IMR-90 (cell line): ENCODE results near the gene NLRC5. TPM values are rescaled to one million over a fixed set of nuclear protein-coding genes. Genes with fewer than 3 reads are reported as not detected.

Source experiments
- ATAC-seq: fragments of 200-7000 bp; cut with Tn5 transposase; 2 replicates; pipeline ENCODE4 v1.9.1; 2020; ENCODE audit warnings: low read depth, mild to moderate bottlenecking, moderate library complexity
- BruUV-seq: library from RNA; stranded (reverse); fragments of 400-500 nt; replicated peaks from 2 replicates; lab custom pipeline; 2021; lab: Mats Ljungman, UMichigan
- CTCF ChIA-PET: fragments of 300-600 bp; formaldehyde crosslinking; extraction: SDS; loops from one replicate; lab custom pipeline; 2021; ENCODE audit warnings: antibody characterized with exemption; lab: Yijun Ruan, JAX
- POLR2A ChIA-PET: fragments of 300-600 bp; sonication (Branson Sonifier 250); formaldehyde crosslinking; loops from one replicate; lab custom pipeline; 2022; ENCODE audit warnings: antibody characterized with exemption; ENCODE audit not compliant: unreplicated experiment; lab: Charles Lee
- DNase-seq: peaks from one replicate; pipeline ENCODE4 v3.0.0; 2013
- H2AFZ ChIP-seq: replicated peaks from 2 replicates; pipeline ENCODE3; 2013; ENCODE audit warnings: low read length, mild to moderate bottlenecking; ENCODE audit not compliant: poor library complexity
- H2AK5ac ChIP-seq: 2 replicates; pipeline ENCODE4 v1.6.1; 2013; ENCODE audit warnings: low read depth, low read length, inconsistent platforms
- H2AK9ac ChIP-seq: replicated peaks from 2 replicates; pipeline ENCODE3; 2013; ENCODE audit warnings: mild to moderate bottlenecking, low read depth, low read length, moderate library complexity; ENCODE audit not compliant: poor library complexity
- H2BK120ac ChIP-seq: 2 replicates; pipeline ENCODE4 v1.6.1; 2013; ENCODE audit warnings: low read depth, low read length, inconsistent platforms
- H2BK15ac ChIP-seq: 3 replicates; pipeline ENCODE4 v1.6.1; 2013; ENCODE audit warnings: low read depth, low read length, inconsistent platforms
- H2BK20ac ChIP-seq: 2 replicates; pipeline ENCODE4 v1.6.1; 2013; ENCODE audit warnings: low read depth, mild to moderate bottlenecking, inconsistent platforms, low read length, moderate library complexity
- H2BK5ac ChIP-seq: 2 replicates; pipeline ENCODE4 v1.6.1; 2013; ENCODE audit warnings: mild to moderate bottlenecking, low read depth, low read length, inconsistent platforms; ENCODE audit not compliant: poor library complexity, severe bottlenecking
- H3K14ac ChIP-seq: replicated peaks from 2 replicates; pipeline ENCODE4 v1.6.1; 2013; ENCODE audit warnings: low read depth, low read length, inconsistent platforms
- H3K18ac ChIP-seq: 2 replicates; pipeline ENCODE4 v1.6.1; 2013; ENCODE audit warnings: low read depth, low read length, control low read depth
- H3K23ac ChIP-seq: 2 replicates; pipeline ENCODE4 v1.6.1; 2013; ENCODE audit warnings: low read depth, low read length, inconsistent platforms
- H3K27ac ChIP-seq: 2 replicates; pipeline ENCODE4 v1.5.1; 2013; ENCODE audit warnings: mild to moderate bottlenecking, control low read depth, low read length; ENCODE audit not compliant: insufficient read depth
- H3K27me3 ChIP-seq: 2 replicates; pipeline ENCODE4 v1.6.1; 2013; ENCODE audit warnings: low read length; ENCODE audit not compliant: control insufficient read depth, insufficient read depth
- H3K36me3 ChIP-seq: 2 replicates; pipeline ENCODE4 v1.6.1; 2013; ENCODE audit warnings: low read length, mixed read lengths; ENCODE audit not compliant: control insufficient read depth, insufficient read depth
- H3K4ac ChIP-seq: 2 replicates; pipeline ENCODE4 v1.6.1; 2013; ENCODE audit warnings: low read depth, low read length, inconsistent platforms
- H3K4me1 ChIP-seq: 2 replicates; pipeline ENCODE4 v1.6.1; 2013; ENCODE audit warnings: low read length, mixed read lengths; ENCODE audit not compliant: control insufficient read depth, insufficient read depth
- H3K4me2 ChIP-seq: 2 replicates; pipeline ENCODE4 v1.6.1; 2013; ENCODE audit warnings: low read depth, mild to moderate bottlenecking, control low read depth, low read length, moderate library complexity
- H3K4me3 ChIP-seq: 2 replicates; pipeline ENCODE4 v1.5.1; 2013; ENCODE audit warnings: low read depth, mild to moderate bottlenecking, control low read depth, low read length, moderate library complexity; ENCODE audit not compliant: insufficient read depth
- H3K56ac ChIP-seq: 2 replicates; pipeline ENCODE4 v1.6.1; 2013; ENCODE audit warnings: low read length, inconsistent platforms; ENCODE audit not compliant: insufficient read depth; ENCODE audit errors: extremely low read depth
- H3K79me1 ChIP-seq, 2 experiments: 2 replicates each; pipeline ENCODE4 v1.6.1; 2013; ENCODE audit warnings: low read length in 2 of 2, inconsistent platforms in 1 of 2, low read depth in 1 of 2
- H3K9ac ChIP-seq: 2 replicates; pipeline ENCODE4 v1.6.1; 2013; ENCODE audit warnings: low read depth, low read length, control low read depth
- H3K9me1 ChIP-seq: 2 replicates; pipeline ENCODE4 v1.6.1; 2013; ENCODE audit warnings: low read length, inconsistent platforms; ENCODE audit not compliant: insufficient read depth
- H3K9me3 ChIP-seq: 2 replicates; pipeline ENCODE4 v1.6.1; 2013; ENCODE audit warnings: low read length; ENCODE audit not compliant: control insufficient read depth, insufficient read depth
- H4K20me1 ChIP-seq: 2 replicates; pipeline ENCODE4 v1.6.1; 2013; ENCODE audit warnings: low read length, inconsistent platforms; ENCODE audit not compliant: insufficient read depth
- H4K5ac ChIP-seq: 2 replicates; pipeline ENCODE4 v1.6.1; 2013; ENCODE audit warnings: mild to moderate bottlenecking, low read depth, low read length, control low read depth
- H4K8ac ChIP-seq, 2 experiments: 2 replicates each; pipeline ENCODE4 v1.6.1; 2013; ENCODE audit warnings: low read depth in 2 of 2, low read length in 2 of 2, control low read depth in 1 of 2, inconsistent platforms in 1 of 2
- H4K91ac ChIP-seq: 2 replicates; pipeline ENCODE4 v1.6.1; 2013; ENCODE audit warnings: low read depth, low read length, inconsistent platforms; ENCODE audit not compliant: insufficient read depth
- BHLHE40 ChIP-seq: fragments of 150-350 bp; IDR thresholded peaks from 2 replicates; pipeline ENCODE4 v1.6.1; 2016; ENCODE audit warnings: mild to moderate bottlenecking, low read depth, low read length
- CEBPB ChIP-seq: IDR thresholded peaks from 2 replicates; pipeline ENCODE4 v1.6.1; 2012; ENCODE audit warnings: low read depth, low read length, improper control_type of control experiment
- CHD1 ChIP-seq: IDR thresholded peaks from 2 replicates; pipeline ENCODE4 v1.6.1; 2012; ENCODE audit warnings: low read depth, low read length, improper control_type of control experiment
- MAFK ChIP-seq: IDR thresholded peaks from 2 replicates; pipeline ENCODE4 v1.6.1; 2012; ENCODE audit warnings: low read depth, low read length, improper control_type of control experiment
- MAZ ChIP-seq: IDR thresholded peaks from 2 replicates; pipeline ENCODE4 v1.6.1; 2012; ENCODE audit warnings: low read depth, mild to moderate bottlenecking, low read length, improper control_type of control experiment, moderate library complexity, borderline replicate concordance
- MXI1 ChIP-seq: IDR thresholded peaks from 2 replicates; pipeline ENCODE4 v1.6.1; 2012; ENCODE audit warnings: low read depth, mild to moderate bottlenecking, low read length, moderate library complexity, borderline replicate concordance
- NFE2L2 ChIP-seq: fragments of 150-350 bp; IDR thresholded peaks from 2 replicates; pipeline ENCODE4 v1.6.1; 2016; ENCODE audit warnings: low read depth, mild to moderate bottlenecking, low read length
- POLR2A ChIP-seq: IDR thresholded peaks from 2 replicates; pipeline ENCODE4 v1.6.1; 2012; ENCODE audit warnings: mild to moderate bottlenecking, low read depth, low read length
- RCOR1 ChIP-seq: IDR thresholded peaks from 2 replicates; pipeline ENCODE4 v1.6.1; 2012; ENCODE audit warnings: mild to moderate bottlenecking, low read length, improper control_type of control experiment; ENCODE audit not compliant: insufficient replicate concordance
- RFX5 ChIP-seq: IDR thresholded peaks from 2 replicates; pipeline ENCODE4 v1.8.0; 2012; ENCODE audit warnings: low read depth, mild to moderate bottlenecking, low read length, moderate library complexity
- SMC3 ChIP-seq: fragments of 150-350 bp; IDR thresholded peaks from 2 replicates; pipeline ENCODE4 v1.6.1; 2016; ENCODE audit warnings: low read depth, mild to moderate bottlenecking, antibody characterized with exemption, low read length, moderate library complexity
- WGBS, 2 experiments: methylation state at CpG; one replicate each; pipeline versions ENCODE4 v1.1.5 to v1.1.7; 2013; ENCODE audit warnings: missing lambda C conversion rate in 2 of 2; ENCODE audit not compliant: insufficient read length in 1 of 2; ENCODE audit errors: extremely low coverage in 2 of 2; 5-methylcytosine and 5-hydroxymethylcytosine counted together
- dilution Hi-C: fragments of 300-500 bp; cut with HindIII; formaldehyde crosslinking; loops from one replicate; pipeline ENCODE4 v1.14.3; 2018; ENCODE audit warnings: low sequenced_read_pairs; ENCODE audit not compliant: unreplicated experiment
- in situ Hi-C: fragments of 300-500 bp; cut with MboI; formaldehyde crosslinking; loops from 3 replicates; pipeline ENCODE4 v1.14.3; 2019; ENCODE audit warnings: low sequenced_read_pairs, inconsistent platforms, mixed read lengths
- intact Hi-C: fragments of 100-400 bp; cut with micrococcal nuclease; formaldehyde crosslinking; loops from 2 replicates; pipeline ENCODE4 v1.10.0; 2022
- polyA plus RNA-seq, 3 experiments: library from polyadenylated mRNA; depleted of rRNA; stranded (reverse); fragments of >200 nt; gene quantifications; 2 replicates each; pipeline ENCODE4 v1.2.3, GENCODE V29; 2012; ENCODE audit warnings: low replicate concordance in 1 of 3
- total RNA-seq: library from RNA; depleted of rRNA; stranded (reverse); fragments of >200 nt; gene quantifications from 2 replicates; pipeline ENCODE4 v1.2.3, GENCODE V29; 2012
- TF ChIP-seq, protein P1 (sequence below): fragments of 150-350 bp; IDR thresholded peaks from 2 replicates; pipeline ENCODE4 v1.6.1; 2017; ENCODE audit warnings: mild to moderate bottlenecking, antibody characterized with exemption, low read length, low read depth
- TF ChIP-seq, protein P2 (sequence below): fragments of 150-350 bp; IDR thresholded peaks from 2 replicates; pipeline ENCODE4 v1.6.1; 2016; ENCODE audit warnings: low read depth, mild to moderate bottlenecking, low read length, moderate library complexity, borderline replicate concordance
- TF ChIP-seq, protein P3 (sequence below): conservative IDR thresholded peaks from 2 replicates; pipeline ENCODE4 v1.5.1; 2012; ENCODE audit warnings: mild to moderate bottlenecking, low read depth, low read length, improper control_type of control experiment

Gene NLRC5
- total and polyA plus RNA-seq, 2 of the 4 experiments (the other 2 are of a cell fraction) = 9.1 to 14.9 TPM

DNA sequence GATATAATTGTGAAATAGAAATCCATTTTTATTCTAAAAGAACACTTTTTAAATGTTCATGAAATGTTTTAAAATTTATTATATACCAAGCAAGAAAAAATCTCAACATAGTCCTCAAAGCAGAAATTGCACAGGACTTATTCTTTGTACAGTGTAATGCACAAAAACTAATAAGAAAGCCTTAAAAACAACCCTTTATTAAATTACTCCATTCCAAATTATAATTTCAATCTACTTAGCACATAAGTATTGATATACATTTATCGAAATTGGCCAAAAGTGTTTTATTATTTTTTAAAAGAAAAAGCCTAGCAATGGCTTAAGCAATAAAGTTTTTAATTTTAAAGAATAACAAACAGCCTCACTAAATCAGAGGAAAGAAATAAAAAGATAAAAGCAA is 19.1 kb downstream of the NLRC5 start:
- dilution Hi-C loops (no loop called here), intact Hi-C loops (no loop called here), in situ Hi-C loops (no loop called here)
- no peaks in the 10 kb centered on the region for H3K27me3 ChIP-seq
- no peak overlapping the region for H2AFZ ChIP-seq
- no peaks in the 10 kb centered on the region for H3K9me3 ChIP-seq
- H3K4me2 ChIP-seq = no peak overlapping the region
- peaks cover 9% of the 10 kb centered on the region for H3K9me1 ChIP-seq
- no peak overlapping the region for H3K14ac ChIP-seq
- no peak overlapping the region for H3K4ac ChIP-seq
- H2AK5ac ChIP-seq = no peak overlapping the region
- DNase-seq (no peak), ATAC-seq (no peak)
- no peak overlapping the region for H3K9ac ChIP-seq
- no peak overlapping the region for H3K56ac ChIP-seq
- H2BK5ac ChIP-seq = no peak overlapping the region
- ChIA-PET CTCF (interaction anchor here (0.6 kb wide), 1 partner anchor 84 kb away, joined by 4 read pairs; the partner anchor contains the start of gene CPNE2), POLR2A (no interaction called here)
- no peak overlapping the region for H2AK9ac ChIP-seq
- no peaks in the 10 kb centered on the region for H4K20me1 ChIP-seq
- no peak overlapping the region for H3K27ac ChIP-seq
- no peak overlapping the region for H2BK15ac ChIP-seq
- H3K4me3 ChIP-seq = no peak overlapping the region
- no peak overlapping the region for H3K23ac ChIP-seq
- no peak overlapping the region for H4K5ac ChIP-seq
- peaks cover 3% of the 10 kb centered on the region for H3K36me3 ChIP-seq
- H2BK20ac ChIP-seq = no peak overlapping the region
- no TSS peak for BruUV-seq
- H4K91ac ChIP-seq = no peak overlapping the region
- no peak overlapping the region for H4K8ac ChIP-seq
- WGBS, 2 experiments = 100% methylated on average over 1 of the region's 1 CpG; no CpG with 5 or more reads in 1 of the 2 experiments
- peaks cover 7 to 44% of the 10 kb centered on the region in 2 experiments for H3K79me1 ChIP-seq
- H3K4me1 ChIP-seq = peaks cover 4% of the 10 kb centered on the region; the same call in 1 of the 2 replicates
- no peak overlapping the region for H2BK120ac ChIP-seq
- no peak overlapping the region for H3K18ac ChIP-seq
- TF ChIP-seq BHLHE40 = no peak
- no peak for TF ChIP-seq MAFK
- no peak for TF ChIP-seq MAZ
- no peak for TF ChIP-seq CEBPB
- no peak for TF ChIP-seq SMC3
- no peak for TF ChIP-seq RCOR1
- TF ChIP-seq MXI1 = no peak
- no peak for TF ChIP-seq RFX5
- TF ChIP-seq CHD1 = no peak
- TF ChIP-seq, protein P1, sequence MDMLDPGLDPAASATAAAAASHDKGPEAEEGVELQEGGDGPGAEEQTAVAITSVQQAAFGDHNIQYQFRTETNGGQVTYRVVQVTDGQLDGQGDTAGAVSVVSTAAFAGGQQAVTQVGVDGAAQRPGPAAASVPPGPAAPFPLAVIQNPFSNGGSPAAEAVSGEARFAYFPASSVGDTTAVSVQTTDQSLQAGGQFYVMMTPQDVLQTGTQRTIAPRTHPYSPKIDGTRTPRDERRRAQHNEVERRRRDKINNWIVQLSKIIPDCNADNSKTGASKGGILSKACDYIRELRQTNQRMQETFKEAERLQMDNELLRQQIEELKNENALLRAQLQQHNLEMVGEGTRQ = no peak
- TF ChIP-seq POLR2A = no peak
- TF ChIP-seq, protein P2, sequence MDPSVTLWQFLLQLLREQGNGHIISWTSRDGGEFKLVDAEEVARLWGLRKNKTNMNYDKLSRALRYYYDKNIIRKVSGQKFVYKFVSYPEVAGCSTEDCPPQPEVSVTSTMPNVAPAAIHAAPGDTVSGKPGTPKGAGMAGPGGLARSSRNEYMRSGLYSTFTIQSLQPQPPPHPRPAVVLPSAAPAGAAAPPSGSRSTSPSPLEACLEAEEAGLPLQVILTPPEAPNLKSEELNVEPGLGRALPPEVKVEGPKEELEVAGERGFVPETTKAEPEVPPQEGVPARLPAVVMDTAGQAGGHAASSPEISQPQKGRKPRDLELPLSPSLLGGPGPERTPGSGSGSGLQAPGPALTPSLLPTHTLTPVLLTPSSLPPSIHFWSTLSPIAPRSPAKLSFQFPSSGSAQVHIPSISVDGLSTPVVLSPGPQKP = no peak
- TF ChIP-seq, protein P3, sequence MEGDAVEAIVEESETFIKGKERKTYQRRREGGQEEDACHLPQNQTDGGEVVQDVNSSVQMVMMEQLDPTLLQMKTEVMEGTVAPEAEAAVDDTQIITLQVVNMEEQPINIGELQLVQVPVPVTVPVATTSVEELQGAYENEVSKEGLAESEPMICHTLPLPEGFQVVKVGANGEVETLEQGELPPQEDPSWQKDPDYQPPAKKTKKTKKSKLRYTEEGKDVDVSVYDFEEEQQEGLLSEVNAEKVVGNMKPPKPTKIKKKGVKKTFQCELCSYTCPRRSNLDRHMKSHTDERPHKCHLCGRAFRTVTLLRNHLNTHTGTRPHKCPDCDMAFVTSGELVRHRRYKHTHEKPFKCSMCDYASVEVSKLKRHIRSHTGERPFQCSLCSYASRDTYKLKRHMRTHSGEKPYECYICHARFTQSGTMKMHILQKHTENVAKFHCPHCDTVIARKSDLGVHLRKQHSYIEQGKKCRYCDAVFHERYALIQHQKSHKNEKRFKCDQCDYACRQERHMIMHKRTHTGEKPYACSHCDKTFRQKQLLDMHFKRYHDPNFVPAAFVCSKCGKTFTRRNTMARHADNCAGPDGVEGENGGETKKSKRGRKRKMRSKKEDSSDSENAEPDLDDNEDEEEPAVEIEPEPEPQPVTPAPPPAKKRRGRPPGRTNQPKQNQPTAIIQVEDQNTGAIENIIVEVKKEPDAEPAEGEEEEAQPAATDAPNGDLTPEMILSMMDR = no peak
- TF ChIP-seq NFE2L2 = no peak
